Daoy (cell line): ENCODE data around the gene DUSP7. TPM values are rescaled to one million over a fixed set of nuclear protein-coding genes. Genes with fewer than 3 reads are reported as not detected.
A peak's percentile ranks its signal among the peaks of the same experiment; 100 is the strongest.

ENCODE experiments used
- DNase-seq: peaks from one replicate; pipeline ENCODE4 v3.0.0-alpha.2; 2015; ENCODE audit warnings: low read depth
- total RNA-seq: library from RNA; depleted of rRNA; stranded (reverse); fragments of >200 nt; shearing (Covaris generic); gene quantifications from 2 replicates; pipeline ENCODE4 v1.2.3, GENCODE V29; 2014; rRNA removed

DUSP7 gene
- total RNA-seq, 1 experiment from 2014 or later: 14.2 TPM

DNA sequence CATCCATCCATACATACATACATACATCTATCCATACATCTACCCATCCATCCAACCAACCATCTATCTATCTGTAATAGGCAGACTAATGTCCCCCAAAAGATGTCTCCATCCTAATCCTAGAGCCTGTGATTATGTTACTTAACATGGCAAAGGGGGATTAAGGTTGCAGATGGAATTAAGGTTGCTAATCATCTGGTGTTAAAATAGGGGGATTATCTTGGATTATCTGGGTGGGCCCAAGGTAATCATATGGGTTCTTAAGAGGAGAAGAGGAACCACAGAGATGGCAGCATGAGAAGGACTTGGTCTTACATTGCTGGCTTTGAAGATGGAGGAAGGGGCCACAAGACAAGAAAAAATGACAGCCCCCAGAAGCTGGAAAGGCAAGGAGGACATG lies 45.9 kb downstream of the DUSP7 start:
- no peak for DNase-seq

DNA sequence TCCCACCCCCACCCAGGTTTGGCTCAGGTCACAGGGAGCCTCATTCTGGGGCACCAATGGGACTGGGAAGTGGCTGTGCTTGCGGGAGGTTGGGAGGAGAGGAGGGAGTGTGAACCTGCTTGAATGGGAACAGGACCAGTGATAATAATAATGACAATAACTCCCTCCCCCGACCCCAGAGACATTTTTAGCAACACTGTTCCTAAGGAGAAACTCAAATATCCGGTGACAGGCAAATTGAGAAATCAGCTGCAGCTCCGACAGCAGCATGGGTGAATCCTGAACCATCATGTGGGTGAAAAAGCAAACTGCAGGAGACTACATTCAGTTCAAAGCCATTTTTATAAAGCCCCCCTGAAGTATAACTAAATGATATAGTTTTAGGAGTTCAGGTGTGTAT lies 49.1 kb downstream of the DUSP7 start:
- no peak for DNase-seq

GRCh38 chr3:52006820-52007133 lies 49.6 kb downstream of the DUSP7 start:
- DNase-seq: no peak

DNA sequence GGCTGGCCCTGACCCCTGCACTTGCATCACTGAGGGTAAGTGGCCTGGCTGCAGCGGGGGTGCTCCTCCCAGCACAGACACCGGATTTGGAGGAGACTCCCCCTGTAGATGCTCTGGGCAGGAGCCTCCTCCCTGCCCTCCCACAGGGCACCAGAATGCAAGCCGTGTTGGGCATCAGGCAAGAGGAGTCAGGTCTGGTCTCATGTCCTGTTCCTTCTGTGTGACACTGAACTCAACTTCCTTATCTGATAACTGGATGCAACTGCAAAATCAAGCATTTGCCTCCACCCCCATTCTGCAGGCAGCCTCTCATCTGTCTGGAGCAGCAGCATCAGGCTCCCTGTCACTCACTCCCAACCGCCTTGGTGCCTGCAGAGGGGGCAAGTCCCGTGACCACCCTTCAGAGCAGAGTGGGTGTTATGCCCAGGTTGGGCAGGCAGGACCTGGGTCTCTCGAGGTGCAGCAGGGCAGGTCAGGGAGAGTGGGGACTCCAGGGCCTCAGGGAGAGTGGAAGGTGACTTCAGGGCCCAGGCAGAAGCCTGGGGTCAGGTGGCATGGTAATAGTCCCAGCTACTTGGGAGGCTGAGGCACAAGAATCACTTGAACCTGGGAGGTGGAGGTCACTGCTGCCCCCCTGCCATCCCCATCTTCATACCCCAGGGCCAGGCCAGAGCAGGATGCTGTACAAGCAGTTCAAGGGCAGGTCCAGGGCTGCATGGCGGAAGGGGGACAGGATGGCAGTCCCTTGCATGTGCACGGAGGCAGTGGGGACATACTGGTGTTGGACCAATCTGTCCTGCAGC lies 50.2 kb downstream of the DUSP7 start:
- no peak for DNase-seq

- peak; percentile 69 for DNase-seq
Observed at GRCh38 chr3:52005571-52005986, 50.8 kb downstream of the DUSP7 start.

- no peak for DNase-seq
Observed at GRCh38 chr3:52004906-52005395, 51.4 kb downstream of the DUSP7 start.

DNA sequence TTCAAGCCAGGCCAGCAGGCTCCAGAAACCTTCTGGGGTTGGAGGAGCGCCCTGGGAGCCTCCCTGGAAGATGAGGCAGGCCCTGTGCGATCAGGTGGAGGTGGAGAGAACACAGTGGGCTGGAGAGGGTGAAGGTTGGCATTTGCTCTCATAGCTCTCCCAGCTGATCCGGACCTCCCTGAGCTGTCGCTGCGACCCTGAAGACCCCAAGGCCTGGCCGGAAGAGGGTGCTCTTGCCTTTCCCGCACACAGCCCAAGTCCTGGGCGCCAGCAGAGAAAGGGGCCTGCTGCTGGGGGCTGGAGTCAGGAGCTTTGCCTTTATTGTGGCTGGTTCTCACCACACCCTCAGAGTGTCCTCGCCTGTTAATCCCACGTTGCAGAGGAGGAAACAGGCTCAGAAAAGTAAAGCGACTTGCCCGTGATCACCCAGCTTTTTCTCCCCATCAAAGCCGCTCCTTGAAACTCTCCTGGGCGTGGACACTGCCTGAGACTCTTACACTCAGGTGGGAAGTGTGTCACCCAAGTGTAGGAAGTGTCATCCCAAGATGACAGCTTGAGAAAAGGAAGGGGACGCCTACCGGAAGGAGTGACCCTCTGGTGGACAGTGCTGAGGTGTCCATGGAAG lies 52.1 kb downstream of the DUSP7 start:
- peak; percentile 65 for DNase-seq

DNA sequence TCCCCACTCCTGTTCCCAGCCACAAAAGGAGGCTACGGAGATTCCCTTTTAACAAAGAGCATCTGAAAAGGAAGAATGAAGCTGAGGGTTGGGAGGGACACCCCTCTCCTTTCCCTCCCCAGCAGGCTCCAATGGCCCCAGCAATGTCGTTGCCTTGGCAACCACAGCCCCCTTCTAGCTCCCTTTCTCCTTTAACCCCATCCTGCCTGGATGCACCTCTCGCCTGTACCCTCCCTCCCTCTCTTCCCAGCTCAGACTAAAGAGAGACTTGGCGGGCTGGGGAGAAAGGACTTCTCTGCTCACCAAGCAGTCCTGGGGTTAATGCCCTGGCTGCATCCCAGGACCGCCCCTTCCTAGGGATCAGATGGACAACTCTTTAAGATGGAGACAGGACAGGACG lies 53.6 kb downstream of the DUSP7 start:
- no peak for DNase-seq

GRCh38 chr3:52001443-52001974 lies 54.9 kb downstream of the DUSP7 start:
- peak; percentile 80 for DNase-seq

DNA sequence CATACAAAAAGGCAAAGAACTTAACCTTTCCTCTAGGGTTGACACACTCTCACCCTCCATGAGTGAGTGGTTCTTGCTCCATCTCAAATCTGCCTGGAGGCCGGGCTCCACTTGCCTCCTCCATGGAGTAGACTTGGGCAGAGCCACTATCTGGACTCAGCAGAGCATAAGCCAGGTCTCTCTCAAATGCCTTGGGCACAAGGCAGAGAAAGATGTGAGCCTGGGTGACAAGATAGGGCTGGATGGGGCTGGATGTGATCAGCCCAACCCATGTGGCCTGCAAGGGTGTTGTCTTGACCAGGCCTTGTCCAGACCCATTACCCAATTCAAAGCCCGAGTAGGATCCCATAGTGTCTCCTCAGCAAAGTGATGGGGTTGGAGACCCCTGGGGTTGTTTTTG lies 56.5 kb downstream of the DUSP7 start:
- no peak for DNase-seq

Other genes starting within 250 kb of the DUSP7 start
- gene IQCF2, start 195.0 kb downstream of the DUSP7 start, total RNA-seq: not detected in 2 replicates
- gene IQCF5, start 181.0 kb downstream of the DUSP7 start, total RNA-seq: not detected in 2 replicates
- not detected in 2 replicates for gene IQCF1, start 153.2 kb downstream of the DUSP7 start, total RNA-seq
- gene RRP9, start 114.7 kb downstream of the DUSP7 start, total RNA-seq: 69.3 and 71.7 TPM in 2 replicates
- 4.4 and 8.9 TPM in 2 replicates for gene PARP3, start 114.2 kb downstream of the DUSP7 start, total RNA-seq
- not detected in 2 replicates for gene GPR62, start 101.2 kb downstream of the DUSP7 start, total RNA-seq
- gene PCBP4, start 89.1 kb downstream of the DUSP7 start, total RNA-seq: 23.9 and 37.0 TPM in 2 replicates
- gene ABHD14B, start 82.5 kb downstream of the DUSP7 start, total RNA-seq: 8.3 and 13.2 TPM in 2 replicates
- gene ABHD14A, start 81.5 kb downstream of the DUSP7 start, total RNA-seq: 1.9 and 10.5 TPM in 2 replicates
- 15.9 and 25.9 TPM in 2 replicates for gene ACY1, start 73.0 kb downstream of the DUSP7 start, total RNA-seq
- 865 and 1,191 TPM in 2 replicates for gene RPL29, start 60.7 kb downstream of the DUSP7 start, total RNA-seq
- 6.0 and 8.6 TPM in 2 replicates for gene POC1A, start 97.9 kb upstream of the DUSP7 start, total RNA-seq
- gene ALAS1, start 141.6 kb upstream of the DUSP7 start, total RNA-seq: 35.5 and 50.2 TPM in 2 replicates
- not detected in 2 replicates for gene TLR9, start 169.1 kb upstream of the DUSP7 start, total RNA-seq
- gene TWF2, start 182.6 kb upstream of the DUSP7 start, total RNA-seq: 103 and 109 TPM in 2 replicates
- 2.3 and 6.6 TPM in 2 replicates for gene PPM1M, start 189.2 kb upstream of the DUSP7 start, total RNA-seq
- 27.7 and 31.1 TPM in 2 replicates for gene WDR82, start 222.1 kb upstream of the DUSP7 start, total RNA-seq
- gene GLYCTK, start 231.3 kb upstream of the DUSP7 start, total RNA-seq: 5.3 and 5.7 TPM in 2 replicates